HS-5 (cell line): ENCODE data around the gene EPHA2.
"Not testable (repeated sequence)": the region's sequence is repeated elsewhere in the genome, so short reads cannot be mapped to it uniquely, and the experiment has no call there.

Experiments
- DNase-seq: peaks from one replicate; pipeline ENCODE4 v3.0.0-alpha.2; 2012; ENCODE audit warnings: low read depth

EPHA2 gene

GRCh38 chr1:16119504-16119903, 36.4 kb downstream of the EPHA2 start:
- no peak for DNase-seq

- DNase-seq = no peak
These were observed 37.2 kb downstream of the EPHA2 start for GRCh38 chr1:16118706-16119105.

- no peak for DNase-seq
These were observed 37.9 kb downstream of the EPHA2 start for GRCh38 chr1:16117936-16118335.

- DNase-seq = no peak
These were observed 38.5 kb downstream of the EPHA2 start for GRCh38 chr1:16117369-16117768.

GRCh38 chr1:16116625-16117024, 39.2 kb downstream of the EPHA2 start:
- DNase-seq = no peak

- no peak for DNase-seq
These were observed 39.9 kb downstream of the EPHA2 start for GRCh38 chr1:16116002-16116401.

- no peak for DNase-seq
These were observed 40.3 kb downstream of the EPHA2 start for GRCh38 chr1:16115468-16115983.

- no peak for DNase-seq
These were observed 41.1 kb downstream of the EPHA2 start for GRCh38 chr1:16114527-16115467.

- no peak for DNase-seq
These were observed 43.0 kb downstream of the EPHA2 start for GRCh38 chr1:16112596-16113555.

- DNase-seq = no peak
These were observed 43.9 kb downstream of the EPHA2 start for GRCh38 chr1:16111771-16112595.

GRCh38 chr1:16110884-16111283, 45.0 kb downstream of the EPHA2 start:
- DNase-seq = no peak

- no peak for DNase-seq
These were observed 45.4 kb downstream of the EPHA2 start for GRCh38 chr1:16110456-16110855.

- no peak for DNase-seq
These were observed 46.3 kb downstream of the EPHA2 start for GRCh38 chr1:16109571-16109970.

- DNase-seq = not testable (repeated sequence)
These were observed 48.8 kb downstream of the EPHA2 start for GRCh38 chr1:16107039-16107438.

- DNase-seq = no peak
These were observed 54.2 kb downstream of the EPHA2 start for GRCh38 chr1:16101623-16102022.

GRCh38 chr1:16099412-16099811, 56.5 kb downstream of the EPHA2 start:
- DNase-seq = no peak

GRCh38 chr1:16095447-16095846, 60.4 kb downstream of the EPHA2 start:
- DNase-seq = no peak

GRCh38 chr1:16094453-16095158, 61.3 kb downstream of the EPHA2 start:
- no peak for DNase-seq

GRCh38 chr1:16093611-16094010, 62.3 kb downstream of the EPHA2 start:
- no peak for DNase-seq

- DNase-seq = no peak
These were observed 62.9 kb downstream of the EPHA2 start for GRCh38 chr1:16092923-16093511.
